Glutamatergic neuron (in vitro differentiated cells): Measurements from ENCODE around the gene KLRG1. TPM values are rescaled to one million over a fixed set of nuclear protein-coding genes. Genes with fewer than 3 reads are reported as not detected.

Experiments
- DNase-seq: peaks from one replicate; pipeline ENCODE4 v3.0.0; 2022
- H3K27ac Mint-ChIP-seq: one replicate; pipeline ENCODE4 v1.8.0; 2020; ENCODE audit warnings: mild to moderate bottlenecking, mixed read lengths, inconsistent platforms; ENCODE audit not compliant: unreplicated experiment
- H3K27me3 Mint-ChIP-seq: one replicate; pipeline ENCODE4 v1.8.0; 2020; ENCODE audit warnings: mild to moderate bottlenecking, moderate library complexity, mixed read lengths, inconsistent platforms; ENCODE audit not compliant: unreplicated experiment
- H3K36me3 Mint-ChIP-seq: one replicate; pipeline ENCODE4 v1.8.0; 2020; ENCODE audit warnings: mild to moderate bottlenecking, mixed read lengths, inconsistent platforms; ENCODE audit not compliant: unreplicated experiment
- H3K4me1 Mint-ChIP-seq: one replicate; pipeline ENCODE4 v1.8.0; 2020; ENCODE audit warnings: mild to moderate bottlenecking, low read depth, mixed read lengths, inconsistent platforms; ENCODE audit not compliant: unreplicated experiment
- H3K4me3 Mint-ChIP-seq: one replicate; pipeline ENCODE4 v1.8.0; 2020; ENCODE audit warnings: mild to moderate bottlenecking, mixed read lengths, inconsistent platforms; ENCODE audit not compliant: unreplicated experiment
- H3K9me3 Mint-ChIP-seq: one replicate; pipeline ENCODE4 v1.8.0; 2020; ENCODE audit warnings: mild to moderate bottlenecking, moderate library complexity, mixed read lengths, inconsistent platforms; ENCODE audit not compliant: unreplicated experiment
- CTCF ChIP-seq: fragments of 200-600 bp; sonication (generic); IDR thresholded peaks from one replicate; pipeline ENCODE4 v1.5.0; 2021; ENCODE audit not compliant: partially characterized antibody, unreplicated experiment
- long read RNA-seq: library from polyadenylated mRNA; unstranded; transcript quantifications from one replicate; pipeline ENCODE4 v2.0.0, GENCODE V29; 2020; ENCODE audit not compliant: unreplicated experiment
- total RNA-seq: library from RNA; stranded (reverse); fragmentation: NEBNext Ultra II Directional; extraction: Animal tissue kit (Norgen Biotek cat#: 25700); gene quantifications from one replicate; pipeline ENCODE4 v1.2.1, GENCODE V29; 2021; ENCODE audit not compliant: unreplicated experiment

Gene KLRG1
- 5.2 TPM for total RNA-seq
- long read RNA-seq, partial matches to known transcripts, result 0 of 5 reads
- long read RNA-seq, other reads (novel, unspliced or antisense), result 2 of 5 reads

DNA sequence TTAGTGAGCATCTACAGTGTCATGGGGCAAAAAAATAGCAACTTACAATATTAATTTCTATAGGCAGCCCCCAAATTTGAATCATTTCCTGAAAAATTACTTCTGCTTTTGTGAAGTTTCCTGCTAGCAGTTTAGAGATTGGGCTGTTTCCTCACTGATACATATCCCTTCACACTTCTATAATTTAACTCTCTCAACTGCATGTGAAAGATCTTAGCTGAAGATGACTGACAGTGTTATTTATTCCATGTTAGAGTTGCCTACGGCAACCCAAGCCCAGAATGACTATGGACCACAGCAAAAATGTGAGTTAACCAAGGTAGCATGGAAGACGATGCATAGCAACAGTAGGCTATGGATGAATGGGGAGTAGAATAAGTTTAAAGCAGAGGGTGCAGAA lies at the start of gene KLRG1:
TSS of gene KLRG1 (plus strand) at position 134 of the 400 bp plus-strand sequence. CDS start at position 224, 90 bp downstream.
- no peaks in the 10 kb centered on the region for H3K27me3 Mint-ChIP-seq
- H3K27ac Mint-ChIP-seq, result no peak within 1 kb of the TSS
- no peaks in the 10 kb centered on the region for H3K9me3 Mint-ChIP-seq
- H3K36me3 Mint-ChIP-seq, result no peaks in the 10 kb centered on the region
- DNase-seq, result no peak
- no peaks in the 10 kb centered on the region for H3K4me1 Mint-ChIP-seq
- no peak within 1 kb of the TSS for H3K4me3 Mint-ChIP-seq
- TF ChIP-seq CTCF, result no peak

- H3K27ac Mint-ChIP-seq, result no peak overlapping the region
- TF ChIP-seq CTCF, result no peak
- H3K36me3 Mint-ChIP-seq, result no peaks in the 10 kb centered on the region
Measured at GRCh38 chr12:8941691-8942478, 47.5 kb upstream of the KLRG1 start.

DNA sequence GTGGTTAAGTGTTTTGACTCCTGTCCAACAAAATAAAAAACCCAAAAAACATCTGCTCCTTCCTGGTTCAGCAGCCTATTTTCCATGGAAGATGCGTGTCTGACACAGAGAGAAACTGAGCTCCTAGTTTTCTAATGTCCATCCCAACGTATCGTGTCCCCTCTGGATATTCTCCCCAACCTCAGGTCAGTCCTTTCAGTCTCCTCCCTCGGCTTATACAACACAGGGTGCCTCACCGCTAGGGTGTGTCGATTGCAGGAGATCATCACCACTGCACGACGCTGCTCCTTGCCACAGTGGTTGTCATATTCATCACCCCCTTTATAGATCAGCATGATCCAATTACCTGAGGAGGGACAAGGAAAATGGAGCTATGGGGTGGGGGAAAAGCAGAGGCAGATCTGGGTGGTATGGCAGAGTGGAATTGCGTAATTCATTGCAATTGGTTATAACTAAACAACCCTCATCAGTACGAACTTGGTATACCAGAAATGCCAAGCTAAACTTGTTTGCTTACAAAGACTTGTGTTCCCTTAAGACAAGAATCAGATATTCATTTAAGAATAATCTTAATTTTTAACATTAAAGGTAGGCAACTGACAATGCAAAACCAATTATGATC lies 45.7 kb upstream of the KLRG1 start:
- DNase-seq, result no peak
- no peak for TF ChIP-seq CTCF
- Mint-ChIP-seq H3K9me3 (no peaks in the 10 kb centered on the region), H3K27ac (no peak overlapping the region), H3K4me3 (no peak overlapping the region), H3K36me3 (no peaks in the 10 kb centered on the region), H3K4me1 (peaks cover 4% of the 10 kb centered on the region), H3K27me3 (peaks cover 2% of the 10 kb centered on the region)

More at GRCh38 chr12:8941691-8942478, 47.5 kb upstream of the KLRG1 start:
- H3K4me3 Mint-ChIP-seq, result no peak overlapping the region
- no peaks in the 10 kb centered on the region for H3K4me1 Mint-ChIP-seq
- no peak for DNase-seq
- H3K27me3 Mint-ChIP-seq, result peaks cover 4% of the 10 kb centered on the region
- H3K9me3 Mint-ChIP-seq, result no peaks in the 10 kb centered on the region

GRCh38 chr12:8946733-8947132 lies 42.6 kb upstream of the KLRG1 start:
- Mint-ChIP-seq H3K36me3 (no peaks in the 10 kb centered on the region), H3K27me3 (no peaks in the 10 kb centered on the region), H3K27ac (no peak overlapping the region), H3K4me3 (no peak overlapping the region), H3K9me3 (peaks cover 4% of the 10 kb centered on the region), H3K4me1 (peaks cover 7% of the 10 kb centered on the region)
- no peak for DNase-seq
- TF ChIP-seq CTCF, result no peak

GRCh38 chr12:8947737-8948136 lies 41.6 kb upstream of the KLRG1 start:
- TF ChIP-seq CTCF, result no peak
- Mint-ChIP-seq H3K4me3 (no peak overlapping the region), H3K27me3 (no peaks in the 10 kb centered on the region), H3K4me1 (peaks cover 7% of the 10 kb centered on the region), H3K9me3 (peaks cover 4% of the 10 kb centered on the region), H3K27ac (no peak overlapping the region), H3K36me3 (peaks cover under 1% of the 10 kb centered on the region)
- no peak for DNase-seq
